ENCODE results near the gene HIVEP3. TPM values are rescaled to one million over a fixed set of nuclear protein-coding genes. Genes with fewer than 3 reads are reported as not detected.

HIVEP3 gene
- total RNA-seq, 4 donors from 2014 or later, result 3.2 to 11.0 (median 4.2) TPM

DNA sequence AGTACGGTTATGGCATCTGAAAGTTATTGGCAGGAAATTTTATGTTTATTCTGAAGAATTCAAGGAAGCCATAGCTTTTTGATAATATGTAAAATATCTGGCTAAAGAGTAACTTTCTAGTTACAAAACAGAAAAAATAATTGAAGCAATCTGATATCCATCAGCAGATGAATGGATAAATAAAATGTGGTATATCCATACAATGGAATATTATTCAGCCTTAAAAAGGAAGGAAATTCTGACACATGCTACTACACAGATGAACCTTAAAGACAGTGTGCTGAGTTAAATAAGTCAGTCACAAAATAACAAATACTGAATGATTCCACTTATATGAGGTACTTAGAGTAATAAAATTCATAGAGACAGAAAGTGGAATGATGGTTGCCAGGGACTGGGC is 25.0 kb upstream of the HIVEP3 start:
- Histone ChIP-seq H3K27me3 (no peaks in the 10 kb centered on the region), H3K27ac (no peak overlapping the region), H3K4me3 (no peak overlapping the region), H3K9me3 (no peaks in the 10 kb centered on the region), H3K36me3 (no peaks in the 10 kb centered on the region), H3K4me1 (no peaks in the 10 kb centered on the region)
- intact Hi-C loops (cut with DNase I), result no loop called here
- WGBS, 2 donors, result 94 to 96% methylated on average over 1 of the region's 1 CpG
- TF ChIP-seq, protein P1, sequence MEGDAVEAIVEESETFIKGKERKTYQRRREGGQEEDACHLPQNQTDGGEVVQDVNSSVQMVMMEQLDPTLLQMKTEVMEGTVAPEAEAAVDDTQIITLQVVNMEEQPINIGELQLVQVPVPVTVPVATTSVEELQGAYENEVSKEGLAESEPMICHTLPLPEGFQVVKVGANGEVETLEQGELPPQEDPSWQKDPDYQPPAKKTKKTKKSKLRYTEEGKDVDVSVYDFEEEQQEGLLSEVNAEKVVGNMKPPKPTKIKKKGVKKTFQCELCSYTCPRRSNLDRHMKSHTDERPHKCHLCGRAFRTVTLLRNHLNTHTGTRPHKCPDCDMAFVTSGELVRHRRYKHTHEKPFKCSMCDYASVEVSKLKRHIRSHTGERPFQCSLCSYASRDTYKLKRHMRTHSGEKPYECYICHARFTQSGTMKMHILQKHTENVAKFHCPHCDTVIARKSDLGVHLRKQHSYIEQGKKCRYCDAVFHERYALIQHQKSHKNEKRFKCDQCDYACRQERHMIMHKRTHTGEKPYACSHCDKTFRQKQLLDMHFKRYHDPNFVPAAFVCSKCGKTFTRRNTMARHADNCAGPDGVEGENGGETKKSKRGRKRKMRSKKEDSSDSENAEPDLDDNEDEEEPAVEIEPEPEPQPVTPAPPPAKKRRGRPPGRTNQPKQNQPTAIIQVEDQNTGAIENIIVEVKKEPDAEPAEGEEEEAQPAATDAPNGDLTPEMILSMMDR (IDR thresholded peaks at IDR 0.05), result no peak
- TF ChIP-seq POLR2A (IDR thresholded peaks at IDR 0.05), result no peak
- DNase-seq, result no peak

- Histone ChIP-seq H3K4me3 (no peak overlapping the region), H3K9me3 (no peaks in the 10 kb centered on the region), H3K27me3 (no peaks in the 10 kb centered on the region), H3K36me3 (no peaks in the 10 kb centered on the region), H3K27ac (no peak overlapping the region), H3K4me1 (no peaks in the 10 kb centered on the region)
- TF ChIP-seq POLR2A (IDR thresholded peaks at IDR 0.05), result no peak
- intact Hi-C loops (cut with DNase I), result no loop called here
- DNase-seq, result no peak
These were observed 23.6 kb upstream of the HIVEP3 start for GRCh38 chr1:41942278-41942677.

GRCh38 chr1:41941381-41941780 is 22.7 kb upstream of the HIVEP3 start:
- Histone ChIP-seq H3K4me3 (no peak overlapping the region), H3K36me3 (no peaks in the 10 kb centered on the region), H3K9me3 (no peaks in the 10 kb centered on the region), H3K27ac (no peak overlapping the region), H3K4me1 (no peaks in the 10 kb centered on the region), H3K27me3 (no peaks in the 10 kb centered on the region)
- no peak for TF ChIP-seq POLR2A (IDR thresholded peaks at IDR 0.05)
- TF ChIP-seq, protein P1 (IDR thresholded peaks at IDR 0.05), result no peak
- intact Hi-C loops (cut with DNase I), result no loop called here
- no peak for DNase-seq
- 69 to 81% methylated on average over 1 of the region's 1 CpG for WGBS, 2 donors

- 64 to 74% methylated on average over 5 of the region's 5 CpGs for WGBS, 2 donors
- intact Hi-C loops (cut with DNase I), result no loop called here
- Histone ChIP-seq H3K4me1 (no peaks in the 10 kb centered on the region), H3K4me3 (no peak overlapping the region), H3K36me3 (no peaks in the 10 kb centered on the region), H3K9me3 (no peaks in the 10 kb centered on the region), H3K27ac (no peak overlapping the region), H3K27me3 (no peaks in the 10 kb centered on the region)
- DNase-seq, result no peak
- TF ChIP-seq POLR2A (IDR thresholded peaks at IDR 0.05), result no peak
- TF ChIP-seq, protein P1 (IDR thresholded peaks at IDR 0.05), result no peak
These were observed 20.5 kb upstream of the HIVEP3 start for GRCh38 chr1:41939194-41939593.

DNA sequence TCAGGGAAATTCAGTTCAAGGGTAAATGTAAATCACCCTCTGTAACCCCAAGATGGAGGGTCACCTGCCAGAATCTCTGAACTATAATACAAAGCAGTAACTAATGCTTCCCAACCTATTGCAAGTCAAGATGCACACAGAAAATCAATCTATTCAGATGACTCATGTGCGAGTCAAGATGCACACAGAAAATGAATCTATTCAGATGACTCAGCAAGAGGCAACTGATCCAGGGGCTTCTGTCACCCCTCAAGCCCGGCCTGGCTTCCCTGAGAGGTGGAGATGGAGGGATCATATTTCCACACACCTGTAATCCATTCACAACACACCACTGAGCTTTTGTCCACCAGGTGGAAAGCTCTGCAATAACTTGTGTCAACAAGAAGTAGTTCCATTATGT is 17.4 kb upstream of the HIVEP3 start:
- no peaks in the 10 kb centered on the region for H3K9me3 ChIP-seq
- no peak overlapping the region for H3K4me3 ChIP-seq
- H3K36me3 ChIP-seq, result no peaks in the 10 kb centered on the region
- TF ChIP-seq, protein P1 (IDR thresholded peaks at IDR 0.05), result no peak
- no peak for TF ChIP-seq POLR2A (IDR thresholded peaks at IDR 0.05)
- intact Hi-C loops (cut with DNase I), result no loop called here
- no peaks in the 10 kb centered on the region for H3K27me3 ChIP-seq
- no peak for DNase-seq
- no peak overlapping the region for H3K27ac ChIP-seq
- WGBS, 2 donors, result 0 to 44% methylated on average over 2 of the region's 2 CpGs
- H3K4me1 ChIP-seq, result no peaks in the 10 kb centered on the region

GRCh38 chr1:41935226-41935625 is 16.5 kb upstream of the HIVEP3 start:
- Histone ChIP-seq H3K4me3 (no peak overlapping the region), H3K27me3 (no peaks in the 10 kb centered on the region), H3K9me3 (no peaks in the 10 kb centered on the region), H3K36me3 (no peaks in the 10 kb centered on the region), H3K27ac (no peak overlapping the region), H3K4me1 (no peaks in the 10 kb centered on the region)
- TF ChIP-seq, protein P1 (IDR thresholded peaks at IDR 0.05), result no peak
- TF ChIP-seq POLR2A (IDR thresholded peaks at IDR 0.05), result no peak
- 30 to 71% methylated on average over 1 of the region's 1 CpG for WGBS, 2 donors
- intact Hi-C loops (cut with DNase I), result no loop called here
- DNase-seq, result no peak

All from esophagus squamous epithelium (tissue), 5 donors.